Nucleus accumbens (tissue), 56 donors: ENCODE results near the gene VPS13D.
"Not testable (repeated sequence)": the region's sequence is repeated elsewhere in the genome, so short reads cannot be mapped to it uniquely, and the experiment has no call there.

Experiments
- DNase-seq, 56 donors: peaks; one replicate each; lab custom pipeline; 2025; lab: John Stamatoyannopoulos, UW

The VPS13D gene

DNA sequence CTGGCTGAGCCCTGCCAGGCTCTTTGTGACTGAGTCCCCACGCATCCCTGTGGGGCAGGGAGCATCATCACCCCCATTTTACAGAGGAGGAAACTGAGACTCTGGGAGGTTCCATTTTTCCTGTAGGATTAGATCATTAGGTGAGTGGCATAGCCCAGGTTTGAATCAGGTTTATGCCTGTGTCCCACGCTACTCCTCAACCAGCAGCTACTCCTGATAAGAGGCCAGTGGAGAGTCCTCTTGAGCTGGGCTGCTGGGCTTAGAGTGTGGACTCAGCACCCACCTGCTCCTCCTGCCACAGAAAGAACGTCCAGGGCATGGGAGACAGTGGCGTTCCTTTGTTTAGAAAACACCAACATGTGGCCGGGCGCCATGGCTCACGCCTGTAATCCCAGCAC is 32.3 kb upstream of the VPS13D start:
- no peak for DNase-seq

GRCh38 chr1:12200208-12200607 is 29.6 kb upstream of the VPS13D start:
- no peak for DNase-seq

DNA sequence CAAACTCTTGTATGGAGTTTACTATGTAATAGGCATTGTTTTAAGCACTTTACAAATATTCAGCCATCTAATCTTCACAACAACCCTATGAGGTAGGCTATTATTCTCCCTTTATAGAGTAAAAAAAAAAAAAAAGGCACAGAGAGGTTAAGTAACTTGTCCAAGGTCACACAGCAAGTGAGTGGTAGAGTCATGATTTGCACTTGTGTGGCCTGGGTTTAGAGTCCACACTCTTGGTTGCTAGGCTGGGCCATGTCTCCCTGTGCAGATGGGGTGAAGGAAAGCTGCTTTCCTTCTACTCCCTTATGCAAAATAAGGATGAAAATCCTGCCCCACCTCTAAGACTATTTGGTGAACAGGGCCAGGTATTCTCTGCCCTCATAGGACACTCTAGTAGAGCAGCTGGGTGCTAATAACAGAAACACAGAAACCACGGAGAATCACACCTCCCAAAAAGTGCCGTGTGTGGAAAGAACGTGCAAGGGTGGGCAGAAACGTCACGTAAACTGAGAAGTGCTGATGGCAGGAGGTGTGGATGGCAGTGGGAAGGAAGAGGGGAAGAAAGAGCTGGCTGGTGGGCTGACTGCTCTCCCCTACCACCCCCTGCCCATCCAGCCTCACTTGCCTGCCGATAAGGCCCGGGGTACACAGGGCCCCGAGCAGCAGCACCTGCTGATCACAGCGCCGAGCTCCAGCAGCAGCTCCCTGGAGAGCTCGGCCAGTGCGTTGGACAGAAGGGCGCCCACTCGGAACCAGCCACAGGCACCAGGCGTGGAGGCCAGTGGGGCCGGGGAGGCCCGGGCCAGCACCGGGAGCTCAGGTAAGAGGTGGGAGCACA is 28.3 kb upstream of the VPS13D start:
- DNase-seq, result no peak

- DNase-seq, result no peak
Observed at GRCh38 chr1:12202190-12202497, 27.7 kb upstream of the VPS13D start.

DNA sequence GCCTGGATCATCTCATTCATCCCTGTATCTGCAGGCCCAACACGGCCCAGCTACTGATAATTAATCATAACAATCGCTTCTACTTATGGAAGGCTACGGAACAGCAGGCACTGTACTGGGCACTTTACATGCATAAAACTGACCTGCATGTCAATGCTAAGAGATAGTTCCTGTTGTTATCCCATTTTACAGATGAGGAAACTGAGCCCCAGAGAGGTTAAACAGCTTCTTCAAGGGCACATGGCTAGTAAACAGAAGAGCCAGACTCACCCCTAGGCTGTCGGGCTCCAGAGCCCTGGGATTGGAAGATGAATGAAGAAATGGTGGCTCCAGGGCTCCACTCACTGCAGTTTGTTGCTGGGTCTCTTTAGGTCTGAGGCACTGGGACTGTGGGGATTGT is 27.3 kb upstream of the VPS13D start:
- no peak for DNase-seq

- DNase-seq, result no peak
Observed at GRCh38 chr1:12203216-12204007, 26.4 kb upstream of the VPS13D start.

- no peak for DNase-seq
Observed at GRCh38 chr1:12204140-12204539, 25.7 kb upstream of the VPS13D start.

DNA sequence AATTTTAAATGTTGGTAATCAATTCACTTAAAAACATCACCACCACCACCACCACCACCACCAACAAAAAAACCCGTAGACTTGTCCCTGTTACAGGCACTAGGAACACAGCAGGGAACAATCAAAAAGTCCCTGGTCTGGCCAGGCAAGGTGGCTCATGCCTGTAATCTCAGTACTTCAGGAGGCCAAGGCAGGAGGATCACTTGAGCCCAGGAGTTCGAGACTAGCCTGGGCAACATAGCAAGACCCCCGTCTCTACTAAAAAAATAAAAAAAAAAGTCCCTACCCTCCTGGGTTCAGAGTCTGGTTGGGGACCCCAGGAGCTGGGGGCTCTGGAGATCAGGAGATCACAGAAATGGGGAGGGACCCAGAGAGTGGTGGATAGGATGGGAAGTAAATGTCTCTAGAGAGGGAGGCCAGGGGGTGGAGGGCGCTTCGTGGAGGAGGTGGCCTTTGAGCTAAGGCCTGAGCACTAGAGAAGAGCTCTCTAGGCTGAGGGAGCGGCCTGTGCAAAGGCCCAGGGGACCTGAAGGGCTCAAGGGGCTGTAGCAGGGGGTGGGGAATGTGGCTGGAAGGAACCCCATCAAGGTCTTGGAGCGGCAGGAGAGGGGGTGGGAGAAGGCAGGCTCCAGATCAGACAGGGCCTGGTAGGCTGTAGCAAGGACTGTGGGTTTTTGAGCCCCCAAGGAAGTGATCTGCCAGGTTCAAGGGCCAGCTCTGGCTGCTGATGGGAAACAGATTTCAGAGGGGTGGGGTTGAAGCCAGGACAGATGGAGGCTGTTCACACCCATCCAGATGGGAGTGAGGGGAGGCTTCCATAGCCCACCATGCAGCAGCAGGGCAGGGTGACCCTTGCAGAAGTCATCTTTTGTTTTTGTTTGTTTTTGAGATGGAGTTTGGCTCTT is 24.8 kb upstream of the VPS13D start:
- no peak for DNase-seq

DNA sequence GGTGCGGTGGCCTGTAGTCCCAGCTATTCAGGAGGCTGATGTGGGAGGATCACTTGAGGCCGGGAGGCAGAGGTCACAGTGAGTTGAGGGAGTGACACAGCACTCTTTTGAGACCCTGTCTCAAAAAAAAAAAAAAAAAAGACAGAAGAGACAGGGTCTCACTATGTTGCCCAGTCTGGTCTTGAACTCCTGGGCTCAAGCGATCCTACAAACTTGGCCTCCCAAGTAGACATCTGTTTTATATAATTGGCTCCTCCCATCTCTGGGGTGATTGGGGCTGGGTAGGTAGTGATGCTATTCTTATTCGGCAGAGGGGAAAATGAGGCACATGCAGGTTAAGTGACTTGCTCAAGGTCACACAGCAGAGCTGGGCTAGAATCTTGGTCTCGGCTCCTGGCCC is 23.6 kb upstream of the VPS13D start:
- DNase-seq, result no peak

DNA sequence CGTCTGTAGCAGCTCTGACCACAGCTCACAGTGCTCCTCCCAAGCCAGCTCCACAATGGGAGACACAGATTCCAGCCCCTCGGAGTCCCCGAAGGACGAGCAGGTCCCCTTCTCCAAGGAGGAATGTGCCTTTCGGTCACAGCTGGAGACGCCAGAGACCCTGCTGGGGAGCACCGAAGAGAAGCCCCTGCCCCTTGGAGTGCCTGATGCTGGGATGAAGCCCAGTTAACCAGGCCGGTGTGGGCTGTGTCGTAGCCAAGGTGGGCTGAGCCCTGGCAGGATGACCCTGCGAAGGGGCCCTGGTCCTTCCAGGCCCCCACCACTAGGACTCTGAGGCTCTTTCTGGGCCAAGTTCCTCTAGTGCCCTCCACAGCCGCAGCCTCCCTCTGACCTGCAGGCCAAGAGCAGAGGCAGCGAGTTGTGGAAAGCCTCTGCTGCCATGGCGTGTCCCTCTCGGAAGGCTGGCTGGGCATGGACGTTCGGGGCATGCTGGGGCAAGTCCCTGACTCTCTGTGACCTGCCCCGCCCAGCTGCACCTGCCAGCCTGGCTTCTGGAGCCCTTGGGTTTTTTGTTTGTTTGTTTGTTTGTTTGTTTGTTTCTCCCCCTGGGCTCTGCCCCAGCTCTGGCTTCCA is 22.9 kb upstream of the VPS13D start:
- DNase-seq, result no peak

DNA sequence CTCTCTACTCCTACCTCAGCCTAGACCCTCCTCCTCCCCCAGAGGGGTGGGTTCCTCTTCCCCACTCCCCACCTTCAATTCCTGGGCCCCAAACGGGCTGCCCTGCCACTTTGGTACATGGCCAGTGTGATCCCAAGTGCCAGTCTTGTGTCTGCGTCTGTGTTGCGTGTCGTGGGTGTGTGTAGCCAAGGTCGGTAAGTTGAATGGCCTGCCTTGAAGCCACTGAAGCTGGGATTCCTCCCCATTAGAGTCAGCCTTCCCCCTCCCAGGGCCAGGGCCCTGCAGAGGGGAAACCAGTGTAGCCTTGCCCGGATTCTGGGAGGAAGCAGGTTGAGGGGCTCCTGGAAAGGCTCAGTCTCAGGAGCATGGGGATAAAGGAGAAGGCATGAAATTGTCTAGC is 21.6 kb upstream of the VPS13D start:
- no peak for DNase-seq

GRCh38 chr1:12208764-12209494 is 20.9 kb upstream of the VPS13D start:
- DNase-seq, result peak in 51 of 56 donors; percentile 15 to 92 (median 63)

- no peak for DNase-seq
Observed at GRCh38 chr1:12209495-12209832, 20.4 kb upstream of the VPS13D start.

DNA sequence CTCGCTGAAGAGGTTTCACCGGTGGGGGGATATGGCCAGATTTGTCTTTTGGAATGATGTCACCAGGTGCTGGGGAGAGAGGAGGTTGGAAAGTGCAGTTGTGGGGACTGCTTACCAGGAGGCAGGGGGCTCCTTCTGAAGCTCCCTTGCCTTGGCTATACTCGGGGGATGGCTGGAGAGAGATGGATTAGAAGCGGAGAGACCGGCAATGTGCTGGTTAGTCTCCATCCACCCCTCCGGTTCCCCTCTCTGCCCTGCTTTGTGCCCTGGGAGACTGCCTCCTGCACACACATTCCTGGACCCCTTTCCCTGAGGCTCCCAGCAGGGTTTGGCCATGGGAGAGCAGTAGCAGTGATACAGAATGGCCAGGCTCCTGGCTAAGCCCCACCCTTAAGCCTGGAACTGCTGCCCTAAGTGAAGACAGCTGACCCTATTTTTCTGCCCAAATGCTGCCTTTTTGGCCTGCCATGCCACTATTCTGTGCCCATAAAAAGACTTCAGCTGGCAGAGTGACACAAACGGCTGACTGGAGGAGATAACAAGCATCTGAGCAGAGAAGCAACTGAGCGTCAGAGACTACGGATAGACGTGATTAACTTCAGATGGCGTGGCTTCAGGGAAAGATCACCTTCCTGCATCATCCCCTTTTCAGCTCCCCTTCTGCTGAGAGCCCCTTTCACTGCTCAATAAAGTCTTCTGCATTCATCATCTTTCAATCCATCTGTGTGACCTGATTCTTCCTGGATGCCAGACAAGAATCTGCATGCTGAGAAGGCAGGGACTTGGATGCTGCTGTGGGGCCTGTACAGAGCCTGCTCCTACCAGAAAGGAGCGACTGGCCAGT is 14.5 kb upstream of the VPS13D start:
- no peak for DNase-seq

- no peak for DNase-seq
Observed at GRCh38 chr1:12219800-12220199, 10.0 kb upstream of the VPS13D start.

DNA sequence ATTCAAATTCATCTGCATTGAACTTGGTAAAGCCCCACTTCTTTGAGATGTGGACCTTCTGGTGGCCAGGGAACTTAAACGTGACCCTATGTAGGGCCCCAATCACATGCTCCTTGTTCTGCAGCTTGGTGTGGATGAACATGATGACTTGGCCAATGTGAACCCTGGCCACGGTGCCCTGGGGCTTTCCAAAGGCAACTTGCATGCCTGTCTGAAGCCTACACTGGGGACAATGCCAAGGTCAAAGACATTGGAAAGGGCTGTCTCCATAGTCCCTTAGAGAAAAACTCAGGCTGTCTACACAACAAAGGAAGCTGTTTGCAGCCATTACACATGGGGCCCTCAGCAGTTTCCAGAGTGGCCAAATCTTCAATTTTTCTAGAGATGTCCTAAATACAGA is 8.9 kb upstream of the VPS13D start:
- DNase-seq, result no peak

GRCh38 chr1:12222700-12223099 is 7.1 kb upstream of the VPS13D start:
- DNase-seq, result not testable (repeated sequence)

DNA sequence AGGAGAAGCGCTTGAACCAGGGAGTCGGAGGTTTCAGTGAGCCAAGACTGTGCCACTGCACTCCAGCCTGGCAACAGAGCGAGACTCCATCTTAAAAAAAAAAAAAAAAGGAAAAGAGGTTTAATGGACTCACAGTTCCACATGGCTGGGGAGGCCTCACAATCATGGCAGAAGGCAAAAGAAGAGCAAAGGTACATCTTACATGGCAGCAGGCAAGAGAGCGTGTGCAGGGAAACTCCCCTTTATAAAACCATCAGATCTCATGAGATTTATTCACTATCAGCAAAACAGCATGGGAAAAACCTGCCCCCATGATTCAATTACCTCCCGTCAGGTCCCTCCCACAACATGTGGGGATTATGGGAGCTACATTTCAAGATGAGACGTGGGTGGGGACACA is 5.7 kb upstream of the VPS13D start:
- not testable (repeated sequence) for DNase-seq

DNA sequence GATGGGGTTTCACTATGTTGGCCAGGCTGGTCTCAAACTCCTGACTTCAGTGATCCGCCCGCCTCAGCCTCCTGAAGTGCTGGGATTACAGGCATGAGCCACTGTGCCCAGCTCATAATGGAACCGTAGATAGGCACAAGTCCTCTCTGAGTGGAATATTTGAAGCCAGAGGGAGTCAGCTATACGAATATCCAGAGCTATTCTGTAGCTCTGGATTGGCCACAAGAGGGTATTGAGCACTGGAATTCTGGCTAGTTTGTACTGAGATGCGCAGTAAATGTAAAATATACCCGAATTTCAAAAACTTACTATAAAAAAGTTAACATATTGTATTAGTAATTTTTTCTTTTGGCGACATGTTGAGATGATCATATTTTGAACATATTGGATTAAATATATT is 851 bp upstream of the VPS13D start:
- DNase-seq, result no peak
